Measurements from ENCODE around the gene DNAJC18.

The DNAJC18 gene

GRCh38 chr5:139459451-139459934, 20.2 kb upstream of the DNAJC18 start:
- no peak overlapping the region for H3K4me3 ChIP-seq (ENCODE audit: low read depth in 1 of 2, low read length in 1 of 2)
- no peaks in the 10 kb centered on the region for H3K27me3 ChIP-seq
- H3K4me1 ChIP-seq (ENCODE audit: control insufficient read depth in 1 of 2, insufficient read depth in 1 of 2, low read depth in 1 of 2, low read length in 1 of 2) = no peaks in the 10 kb centered on the region
- H3K36me3 ChIP-seq = no peaks in the 10 kb centered on the region
- no peak overlapping the region for H3K27ac ChIP-seq
- TF ChIP-seq CTCF (IDR thresholded peaks at IDR 0.05) = no peak
- H3K9me3 ChIP-seq = no peaks in the 10 kb centered on the region

- Histone ChIP-seq H3K27me3 (no peaks in the 10 kb centered on the region), H3K36me3 (no peaks in the 10 kb centered on the region), H3K9me3 (no peaks in the 10 kb centered on the region), H3K4me1 (ENCODE audit: control insufficient read depth in 1 of 2, insufficient read depth in 1 of 2, low read depth in 1 of 2, low read length in 1 of 2) (no peaks in the 10 kb centered on the region), H3K4me3 (ENCODE audit: low read depth in 1 of 2, low read length in 1 of 2) (no peak overlapping the region), H3K27ac (no peak overlapping the region)
- no peak for TF ChIP-seq CTCF (IDR thresholded peaks at IDR 0.05)
These were observed 19.5 kb upstream of the DNAJC18 start for GRCh38 chr5:139458580-139459407.

GRCh38 chr5:139457653-139458306, 18.5 kb upstream of the DNAJC18 start:
- Histone ChIP-seq H3K9me3 (no peaks in the 10 kb centered on the region), H3K4me1 (ENCODE audit: control insufficient read depth in 1 of 2, insufficient read depth in 1 of 2, low read depth in 1 of 2, low read length in 1 of 2) (no peaks in the 10 kb centered on the region), H3K27ac (no peak overlapping the region), H3K27me3 (no peaks in the 10 kb centered on the region), H3K36me3 (no peaks in the 10 kb centered on the region), H3K4me3 (ENCODE audit: low read depth in 1 of 2, low read length in 1 of 2) (no peak overlapping the region)
- no peak for TF ChIP-seq CTCF (IDR thresholded peaks at IDR 0.05)

- no peak for TF ChIP-seq CTCF (IDR thresholded peaks at IDR 0.05)
- no peaks in the 10 kb centered on the region for H3K9me3 ChIP-seq
- H3K27me3 ChIP-seq = no peaks in the 10 kb centered on the region
- no peaks in the 10 kb centered on the region for H3K4me1 ChIP-seq (ENCODE audit: control insufficient read depth in 1 of 2, insufficient read depth in 1 of 2, low read depth in 1 of 2, low read length in 1 of 2)
- no peak overlapping the region for H3K4me3 ChIP-seq (ENCODE audit: low read depth in 1 of 2, low read length in 1 of 2)
- H3K36me3 ChIP-seq = no peaks in the 10 kb centered on the region
- no peak overlapping the region for H3K27ac ChIP-seq
These were observed 17.9 kb upstream of the DNAJC18 start for GRCh38 chr5:139457241-139457640.

- Histone ChIP-seq H3K9me3 (no peaks in the 10 kb centered on the region), H3K4me1 (ENCODE audit: control insufficient read depth in 1 of 2, insufficient read depth in 1 of 2, low read depth in 1 of 2, low read length in 1 of 2) (no peaks in the 10 kb centered on the region), H3K27ac (no peak overlapping the region), H3K4me3 (ENCODE audit: low read depth in 1 of 2, low read length in 1 of 2) (no peak overlapping the region), H3K36me3 (no peaks in the 10 kb centered on the region), H3K27me3 (no peaks in the 10 kb centered on the region)
- no peak for TF ChIP-seq CTCF (IDR thresholded peaks at IDR 0.05)
These were observed 17.5 kb upstream of the DNAJC18 start for GRCh38 chr5:139456776-139457175.
